ENCODE measurements around the gene KLF16. TPM values are rescaled to one million over a fixed set of nuclear protein-coding genes. Genes with fewer than 3 reads are reported as not detected.

Gene KLF16
- total RNA-seq, 2 experiments from 2014 or later: 83.8 to 89.2 TPM

DNA sequence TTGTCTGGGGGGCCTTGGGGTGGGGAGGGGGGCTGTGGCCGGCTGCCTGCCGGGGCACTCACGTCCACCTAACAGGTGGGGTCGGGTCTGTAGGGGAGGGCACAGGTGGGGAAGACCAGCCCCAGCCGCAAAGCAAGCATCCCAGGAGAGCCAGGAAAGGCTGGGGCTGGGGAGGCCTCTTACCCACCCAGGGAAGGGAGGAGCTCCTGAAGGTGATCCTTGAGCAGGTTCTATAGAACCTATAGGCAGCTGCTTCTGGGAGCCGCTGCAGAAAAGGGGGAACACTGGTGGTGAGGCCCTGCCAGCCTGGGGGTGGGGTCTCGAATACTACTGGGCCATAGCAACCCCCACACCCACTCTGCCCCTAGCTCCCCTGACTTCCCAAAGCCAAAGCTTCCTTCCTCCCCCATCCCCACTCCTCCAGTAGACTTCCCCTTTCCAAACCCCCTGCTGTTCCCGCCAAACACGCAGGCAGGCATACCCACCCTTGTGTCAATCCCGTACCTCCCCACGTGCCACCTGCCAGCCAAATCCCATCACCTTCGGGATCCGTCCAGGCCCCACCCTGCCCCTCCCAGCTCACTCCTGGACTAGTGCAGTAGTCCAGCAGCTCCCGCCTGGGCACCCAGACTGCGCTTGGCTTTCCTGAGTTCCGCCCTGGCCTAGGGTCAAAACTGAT lies 5.6 kb downstream of the KLF16 start:
- ATAC-seq (ENCODE audit: poor library complexity) (no peak), DNase-seq (peak in 2 of 14 experiments; percentile 25 to 52)
- TF ChIP-seq, protein P1, sequence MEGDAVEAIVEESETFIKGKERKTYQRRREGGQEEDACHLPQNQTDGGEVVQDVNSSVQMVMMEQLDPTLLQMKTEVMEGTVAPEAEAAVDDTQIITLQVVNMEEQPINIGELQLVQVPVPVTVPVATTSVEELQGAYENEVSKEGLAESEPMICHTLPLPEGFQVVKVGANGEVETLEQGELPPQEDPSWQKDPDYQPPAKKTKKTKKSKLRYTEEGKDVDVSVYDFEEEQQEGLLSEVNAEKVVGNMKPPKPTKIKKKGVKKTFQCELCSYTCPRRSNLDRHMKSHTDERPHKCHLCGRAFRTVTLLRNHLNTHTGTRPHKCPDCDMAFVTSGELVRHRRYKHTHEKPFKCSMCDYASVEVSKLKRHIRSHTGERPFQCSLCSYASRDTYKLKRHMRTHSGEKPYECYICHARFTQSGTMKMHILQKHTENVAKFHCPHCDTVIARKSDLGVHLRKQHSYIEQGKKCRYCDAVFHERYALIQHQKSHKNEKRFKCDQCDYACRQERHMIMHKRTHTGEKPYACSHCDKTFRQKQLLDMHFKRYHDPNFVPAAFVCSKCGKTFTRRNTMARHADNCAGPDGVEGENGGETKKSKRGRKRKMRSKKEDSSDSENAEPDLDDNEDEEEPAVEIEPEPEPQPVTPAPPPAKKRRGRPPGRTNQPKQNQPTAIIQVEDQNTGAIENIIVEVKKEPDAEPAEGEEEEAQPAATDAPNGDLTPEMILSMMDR (IDR thresholded peaks at IDR 0.05): no peak
- CTCF ChIA-PET: interaction anchor here (0.9 kb wide), 1 partner anchor 9 kb away, joined by 3 read pairs; no protein-coding TSS in a partner anchor
- POLR2A ChIA-PET: interaction anchor here (0.8 to 2.0 kb wide), 6 partner anchors 9 to 589 kb away, joined by 3 to 11 read pairs (median 4); partner anchors contain the start of genes ABHD17A and CIRBP
- H3K4me1 ChIP-seq (ENCODE audit: insufficient read depth, low read length): peaks cover 94% of the 10 kb centered on the region
- peak overlapping the region; percentile 96 for H3K27ac Mint-ChIP-seq
- no peaks in the 10 kb centered on the region for H3K27me3 Mint-ChIP-seq
- intact Hi-C loops (cut with DNase I, micrococcal nuclease): no loop called here
- no peaks in the 10 kb centered on the region for H3K9me3 Mint-ChIP-seq
- peaks cover 13% of the 10 kb centered on the region for H3K36me3 Mint-ChIP-seq (ENCODE audit: low read depth)
- H3K4me1 Mint-ChIP-seq (ENCODE audit: low read depth): peaks cover 70% of the 10 kb centered on the region
- no peaks in the 10 kb centered on the region for H3K27me3 ChIP-seq (ENCODE audit: control insufficient read depth in 1 of 2, insufficient read depth in 2 of 2, low read length in 2 of 2)
- H3K9me3 ChIP-seq (ENCODE audit: control insufficient read depth in 1 of 2, insufficient read depth in 1 of 2, low read length in 2 of 2): no peaks in the 10 kb centered on the region
- H3K4me3 Mint-ChIP-seq: peak overlapping the region; percentile 87
- peak overlapping the region; percentile 61 for H3K4me3 ChIP-seq (ENCODE audit: low read length)
- H3K36me3 ChIP-seq (ENCODE audit: insufficient read depth, low read length): no peaks in the 10 kb centered on the region
- H3K27ac ChIP-seq (ENCODE audit: low read depth in 1 of 2, low read length in 2 of 2): peak overlapping the region; percentile 37 to 77

DNA sequence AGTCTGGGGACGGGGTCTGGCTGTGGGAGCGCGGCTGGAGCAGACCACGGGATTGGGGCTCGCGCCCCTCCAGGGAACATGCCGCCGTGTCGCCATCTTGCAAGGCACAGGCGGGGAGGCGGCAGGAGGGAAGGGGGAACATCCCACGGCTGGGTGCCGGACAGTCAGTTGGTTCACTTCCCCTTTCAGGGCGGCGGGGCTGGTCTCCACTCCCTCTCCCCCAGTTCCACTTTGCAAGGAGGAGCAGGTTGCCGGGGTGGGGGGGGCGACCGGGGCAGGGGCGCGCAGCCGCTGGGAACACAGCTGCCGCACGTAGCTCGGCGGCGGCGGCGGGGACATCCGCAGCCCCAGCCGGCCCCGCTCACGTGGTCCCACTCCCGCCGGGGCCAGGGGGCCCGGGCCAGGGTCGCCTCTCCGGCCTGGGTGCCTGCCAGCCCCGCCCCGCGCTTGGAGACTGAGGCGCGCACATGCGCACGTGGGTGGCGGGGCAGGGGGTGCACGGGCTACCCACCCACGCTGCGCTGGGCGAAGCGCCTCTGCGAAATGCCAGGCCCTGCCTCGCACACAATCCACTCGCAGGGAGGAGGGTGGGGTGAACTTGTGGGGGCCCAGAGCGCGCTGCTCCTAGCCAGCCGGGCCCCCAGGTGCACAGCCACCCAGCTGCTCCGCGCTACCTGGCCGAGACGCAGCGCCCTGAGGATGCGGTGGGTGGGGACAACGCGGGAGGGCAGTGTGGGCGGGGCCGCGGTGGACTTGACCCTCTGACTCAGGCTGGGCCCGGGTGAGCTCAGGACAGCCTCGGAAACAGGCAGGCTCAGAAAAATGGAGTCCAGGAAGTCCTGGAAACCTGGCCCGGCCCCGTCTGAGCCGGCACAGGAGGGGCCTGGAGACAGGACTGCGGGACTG lies 6.4 kb downstream of the KLF16 start:
- peak overlapping the region; percentile 61 for H3K4me3 ChIP-seq (ENCODE audit: low read length)
- Mint-ChIP-seq H3K27me3 (no peaks in the 10 kb centered on the region), H3K4me3 (peak overlapping the region; percentile 91), H3K9me3 (no peaks in the 10 kb centered on the region), H3K36me3 (ENCODE audit: low read depth) (peaks cover 6% of the 10 kb centered on the region), H3K27ac (peak overlapping the region; percentile 96), H3K4me1 (ENCODE audit: low read depth) (peaks cover 69% of the 10 kb centered on the region)
- H3K9me3 ChIP-seq (ENCODE audit: control insufficient read depth in 1 of 2, insufficient read depth in 1 of 2, low read length in 2 of 2): no peaks in the 10 kb centered on the region
- ChIA-PET CTCF (interaction anchor here (0.9 to 1.3 kb wide), 2 partner anchors 8 kb away, joined by 3 to 5 read pairs; no protein-coding TSS in a partner anchor), POLR2A (interaction anchor here (0.8 to 2.2 kb wide), 11 partner anchors 18 to 588 kb away, joined by 3 to 11 read pairs (median 5); partner anchors contain the start of genes ABHD17A and CIRBP)
- intact Hi-C loops (cut with DNase I, micrococcal nuclease): no loop called here
- TF ChIP-seq, protein P1 (IDR thresholded peaks at IDR 0.05): no peak
- peak in 8 of 14 experiments; percentile 22 to 74 (median 39) for DNase-seq
- ATAC-seq (ENCODE audit: poor library complexity): peak; percentile 11
- peak overlapping the region; percentile 71 to 77 for H3K27ac ChIP-seq (ENCODE audit: low read depth in 1 of 2, low read length in 2 of 2)
- no peaks in the 10 kb centered on the region for H3K36me3 ChIP-seq (ENCODE audit: insufficient read depth, low read length)
- H3K27me3 ChIP-seq (ENCODE audit: control insufficient read depth in 1 of 2, insufficient read depth in 2 of 2, low read length in 2 of 2): no peaks in the 10 kb centered on the region
- peaks cover 97% of the 10 kb centered on the region for H3K4me1 ChIP-seq (ENCODE audit: insufficient read depth, low read length)

DNA sequence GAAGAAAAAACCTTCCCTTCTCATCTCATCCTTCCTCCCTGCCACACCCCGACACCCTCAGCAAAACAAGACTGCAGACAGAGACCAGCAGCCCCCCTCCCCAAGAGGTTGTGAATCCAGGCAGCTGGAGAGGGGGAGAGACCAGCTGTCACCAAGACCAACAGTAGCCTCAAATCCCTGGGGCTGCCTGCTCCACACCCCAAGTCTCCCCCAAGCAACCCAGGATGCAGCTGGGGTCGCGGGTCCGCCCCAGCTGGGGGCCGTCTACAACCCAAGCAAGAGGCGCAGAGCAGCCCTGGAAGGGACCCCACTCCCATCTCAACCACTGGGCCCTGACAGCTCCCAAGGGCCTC lies 7.1 kb downstream of the KLF16 start:
- Mint-ChIP-seq H3K9me3 (no peaks in the 10 kb centered on the region), H3K4me3 (peak overlapping the region; percentile 91), H3K36me3 (ENCODE audit: low read depth) (peaks cover 5% of the 10 kb centered on the region), H3K27me3 (no peaks in the 10 kb centered on the region), H3K27ac (peak overlapping the region; percentile 96), H3K4me1 (ENCODE audit: low read depth) (peaks cover 64% of the 10 kb centered on the region)
- Histone ChIP-seq H3K9me3 (ENCODE audit: control insufficient read depth in 1 of 2, insufficient read depth in 1 of 2, low read length in 2 of 2) (no peaks in the 10 kb centered on the region), H3K27ac (ENCODE audit: low read depth in 1 of 2, low read length in 2 of 2) (peak overlapping the region; percentile 71 to 77), H3K36me3 (ENCODE audit: insufficient read depth, low read length) (no peaks in the 10 kb centered on the region), H3K4me1 (ENCODE audit: insufficient read depth, low read length) (peaks cover 96% of the 10 kb centered on the region), H3K4me3 (ENCODE audit: low read length) (peak overlapping the region; percentile 61), H3K27me3 (ENCODE audit: control insufficient read depth in 1 of 2, insufficient read depth in 2 of 2, low read length in 2 of 2) (no peaks in the 10 kb centered on the region)
- DNase-seq (peak in 1 of 14 experiments; percentile 25), ATAC-seq (ENCODE audit: poor library complexity) (no peak)
- TF ChIP-seq, protein P1 (IDR thresholded peaks at IDR 0.05): no peak
- intact Hi-C loops (cut with DNase I, micrococcal nuclease): no loop called here
- CTCF ChIA-PET: interaction anchor here (1.3 kb wide), 1 partner anchor 8 kb away, joined by 5 read pairs; no protein-coding TSS in a partner anchor
- POLR2A ChIA-PET: interaction anchor here (1.0 to 2.2 kb wide), 9 partner anchors 19 to 587 kb away, joined by 3 to 11 read pairs (median 5); partner anchors contain the start of genes ABHD17A and CIRBP
